Right renal pelvis (tissue), 4 donors: ENCODE measurements around the gene SERPINA12. TPM values are rescaled to one million over a fixed set of nuclear protein-coding genes. Genes with fewer than 3 reads are reported as not detected.

ENCODE experiments used
- DNase-seq, 4 donors: peaks; one replicate each; pipeline ENCODE4 v3.0.0-alpha.2; 2013; ENCODE audit warnings: low read depth in 4 of 4, low spot score in 3 of 4, missing footprints in 1 of 4
- polyA plus RNA-seq, 4 donors: library from polyadenylated mRNA; unstranded; fragments of 120-200 nt; gene quantifications; one replicate each; pipeline ENCODE4 v1.2.1, GENCODE V29; 2013; ENCODE audit not compliant: insufficient read length in 4 of 4

SERPINA12 gene, protein sequence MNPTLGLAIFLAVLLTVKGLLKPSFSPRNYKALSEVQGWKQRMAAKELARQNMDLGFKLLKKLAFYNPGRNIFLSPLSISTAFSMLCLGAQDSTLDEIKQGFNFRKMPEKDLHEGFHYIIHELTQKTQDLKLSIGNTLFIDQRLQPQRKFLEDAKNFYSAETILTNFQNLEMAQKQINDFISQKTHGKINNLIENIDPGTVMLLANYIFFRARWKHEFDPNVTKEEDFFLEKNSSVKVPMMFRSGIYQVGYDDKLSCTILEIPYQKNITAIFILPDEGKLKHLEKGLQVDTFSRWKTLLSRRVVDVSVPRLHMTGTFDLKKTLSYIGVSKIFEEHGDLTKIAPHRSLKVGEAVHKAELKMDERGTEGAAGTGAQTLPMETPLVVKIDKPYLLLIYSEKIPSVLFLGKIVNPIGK
- polyA plus RNA-seq, result under 1 TPM; 0.17 to 0.44 (median 0.26) TPM

DNA sequence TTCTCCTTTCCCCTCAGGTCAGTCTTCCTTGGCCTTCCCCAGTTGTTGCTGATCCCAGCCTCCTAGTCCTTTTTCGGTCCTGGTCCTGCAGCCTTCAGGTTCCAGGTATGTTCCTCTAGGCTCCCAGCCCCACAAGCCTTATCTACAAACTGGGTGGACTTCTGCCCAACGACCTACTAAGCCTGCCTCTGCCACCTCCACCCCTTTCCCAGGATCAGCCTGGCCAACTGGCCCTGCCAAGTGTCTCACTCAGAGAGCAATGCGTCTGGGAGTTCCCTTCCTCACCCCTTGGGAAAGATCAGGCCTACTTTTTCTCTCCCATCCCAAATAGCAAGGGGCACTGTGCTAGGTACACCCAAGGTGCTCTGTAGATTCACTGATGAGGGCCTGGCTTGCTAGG is at the start of gene SERPINA12:
Gene SERPINA12, minus strand, starts transcription at position 114 of the 400 bp plus-strand sequence. CDS start 11,072 bp downstream, outside the sequence.
- DNase-seq, result no peak

DNA sequence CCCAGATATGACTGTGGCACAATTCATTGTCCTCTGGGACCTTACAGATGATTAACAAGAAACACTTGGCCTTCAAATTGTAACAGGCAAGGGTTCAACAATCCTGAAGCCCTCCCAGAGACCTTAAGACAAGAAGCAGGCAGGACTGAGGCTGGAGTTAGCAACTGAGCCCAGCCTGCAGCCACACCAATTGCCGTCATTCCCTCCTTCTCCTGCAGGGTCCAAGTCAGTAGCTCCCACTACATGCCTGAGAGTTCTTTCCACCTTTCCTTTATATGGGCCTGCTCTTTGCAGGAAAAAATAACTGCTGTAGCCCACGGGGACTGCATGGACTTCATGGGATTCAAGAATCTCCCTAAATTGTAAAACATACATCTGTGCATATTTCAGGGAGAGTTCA is 49.6 kb upstream of the SERPINA12 start:
- DNase-seq, result no peak

DNA sequence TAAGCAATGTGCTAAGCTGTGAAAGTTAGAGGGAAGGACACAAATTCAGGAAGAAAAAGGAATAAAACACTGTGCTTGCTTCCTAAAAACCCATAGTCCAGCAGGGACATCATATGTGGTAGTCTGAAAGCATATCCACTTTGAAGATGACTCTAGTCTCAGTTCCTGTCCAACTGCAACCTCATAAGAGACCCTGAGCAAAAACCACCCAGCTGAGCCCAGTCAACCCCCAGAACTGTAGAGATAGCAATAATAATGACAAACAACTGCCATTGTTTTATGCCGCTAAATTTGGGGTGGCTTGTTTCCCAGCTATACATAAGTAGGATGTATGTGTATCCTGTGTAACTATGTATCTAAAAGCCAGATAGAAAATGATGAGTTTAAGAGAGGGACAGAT is 48.1 kb upstream of the SERPINA12 start:
- no peak for DNase-seq

DNA sequence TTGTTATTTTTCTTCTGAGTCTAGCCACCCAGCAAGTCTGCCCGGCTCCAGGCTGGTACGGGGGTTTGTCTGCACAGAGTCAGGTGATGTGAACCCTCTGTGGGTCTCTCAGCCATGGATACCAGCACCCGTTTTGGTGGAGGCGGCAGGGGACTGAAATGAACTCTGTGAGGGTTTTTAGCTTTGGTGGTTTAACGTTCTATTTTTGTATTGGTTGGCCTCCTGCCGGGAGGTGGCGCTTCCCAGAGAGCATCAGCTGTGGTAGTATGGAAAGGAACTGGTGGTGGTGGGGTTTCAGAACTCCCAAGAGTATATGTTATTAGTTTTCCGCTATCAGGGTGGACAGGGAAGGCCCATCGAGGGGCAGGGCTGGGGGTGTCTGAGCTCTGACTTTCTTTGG is 46.7 kb upstream of the SERPINA12 start:
- DNase-seq, result no peak

DNA sequence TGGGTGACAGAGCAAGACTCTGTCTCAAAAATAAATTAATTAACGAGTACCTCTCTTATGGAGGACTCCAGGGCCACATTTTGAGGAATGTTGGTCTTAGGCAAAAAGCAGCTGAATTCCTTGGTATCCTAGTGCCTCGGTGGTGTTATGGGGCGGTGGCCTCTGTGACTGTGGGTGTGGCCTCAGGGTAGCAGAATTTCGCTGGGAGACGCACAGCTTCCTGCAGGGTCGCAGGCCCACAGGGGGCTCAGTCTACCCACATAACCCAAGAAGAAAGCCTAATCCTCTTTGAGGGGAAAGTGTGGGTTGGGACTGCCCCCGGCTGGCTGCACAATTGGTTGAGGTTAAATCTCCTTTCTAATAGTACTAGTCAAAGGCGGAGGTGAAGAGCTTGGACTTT is 40.8 kb upstream of the SERPINA12 start:
- DNase-seq, result no peak

DNA sequence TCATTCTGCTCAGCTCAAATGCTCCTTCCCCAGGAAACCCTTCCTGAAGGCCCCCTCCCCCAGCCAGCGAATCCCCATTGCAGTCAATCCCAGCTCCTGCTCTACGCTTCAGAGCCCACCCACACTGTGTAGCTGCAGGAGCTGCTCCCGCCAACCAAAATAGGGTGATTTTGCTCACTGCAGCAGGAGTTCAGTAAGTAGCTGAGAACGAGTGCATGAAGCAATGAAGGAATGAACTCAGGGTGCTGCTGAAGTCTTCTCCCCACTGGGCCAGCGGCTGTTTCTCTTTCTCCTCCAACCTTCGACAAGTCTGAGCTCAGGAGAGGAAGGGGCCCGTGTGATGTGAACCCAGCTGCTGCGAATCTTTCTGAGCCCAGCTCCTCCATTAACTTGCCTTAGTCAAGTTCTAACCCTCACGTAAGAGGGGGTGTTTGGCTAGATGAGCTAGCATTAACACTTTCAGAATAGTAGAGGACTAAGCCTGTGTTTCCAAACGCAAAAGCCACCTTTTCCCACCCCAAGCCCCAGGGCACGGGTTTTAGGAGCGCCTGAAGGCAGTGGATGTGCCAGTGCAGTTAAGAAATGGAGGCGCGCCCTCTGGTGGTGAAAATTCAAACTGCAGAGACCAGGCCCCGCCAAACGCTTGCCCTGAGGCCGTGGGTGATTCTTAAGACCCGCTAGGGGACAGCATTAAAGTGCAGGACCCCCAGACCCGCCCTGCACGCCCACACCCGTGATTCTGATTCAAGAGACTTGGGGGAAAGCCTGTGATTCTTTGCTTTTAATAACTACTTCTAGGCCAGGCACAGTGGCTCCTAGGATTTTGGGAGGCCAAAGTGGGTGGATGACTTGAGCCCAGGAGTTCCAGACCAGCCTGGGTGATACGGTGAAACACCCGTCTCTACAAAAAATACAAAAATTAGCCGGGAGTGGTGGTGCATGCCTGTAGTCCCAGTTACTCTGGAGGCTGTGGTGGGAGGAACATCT is 40.0 kb upstream of the SERPINA12 start:
- DNase-seq, result peak in 2 of 4 donors; percentile 38 to 44

DNA sequence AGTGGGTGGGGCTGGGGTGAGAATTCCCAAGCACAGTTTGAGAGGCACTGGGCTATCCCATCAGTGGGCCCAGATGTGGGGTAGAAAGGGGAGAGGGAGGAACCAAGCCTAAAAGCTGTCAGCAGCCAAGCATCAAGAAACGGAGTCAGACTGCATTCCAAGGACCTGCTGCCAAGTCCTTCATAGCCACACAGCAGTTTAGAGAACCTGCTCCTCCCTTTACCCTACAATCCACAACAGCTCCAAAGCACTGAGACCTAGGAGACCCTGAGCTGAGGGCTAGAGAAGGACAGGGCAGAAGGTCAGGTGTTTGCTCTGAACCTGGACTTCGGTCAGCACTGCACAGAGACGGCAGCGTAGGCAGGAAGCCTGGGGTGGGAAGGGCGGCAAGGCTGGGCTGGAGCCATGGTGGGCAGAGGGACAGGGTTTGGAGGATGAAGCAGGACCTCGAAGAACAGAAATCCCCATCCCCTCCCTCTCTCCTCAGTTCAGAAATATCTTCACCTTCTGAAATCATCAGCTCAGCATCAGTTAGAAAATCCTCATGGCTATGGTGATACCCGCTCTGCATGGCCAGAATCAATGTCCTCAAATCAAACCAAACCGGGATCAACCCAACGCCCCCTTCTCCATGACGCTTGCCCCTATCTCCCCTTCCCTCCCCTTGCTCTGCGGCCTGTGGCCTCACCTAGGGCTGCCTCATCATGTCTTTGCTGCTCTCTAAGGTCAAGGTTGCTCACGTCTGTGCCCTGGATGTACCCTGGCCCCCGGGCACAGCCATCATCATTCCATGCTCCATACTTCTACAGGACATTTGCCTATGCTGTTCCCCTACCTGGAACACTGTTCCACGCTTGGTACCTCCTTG is 39.1 kb upstream of the SERPINA12 start:
- no peak for DNase-seq

DNA sequence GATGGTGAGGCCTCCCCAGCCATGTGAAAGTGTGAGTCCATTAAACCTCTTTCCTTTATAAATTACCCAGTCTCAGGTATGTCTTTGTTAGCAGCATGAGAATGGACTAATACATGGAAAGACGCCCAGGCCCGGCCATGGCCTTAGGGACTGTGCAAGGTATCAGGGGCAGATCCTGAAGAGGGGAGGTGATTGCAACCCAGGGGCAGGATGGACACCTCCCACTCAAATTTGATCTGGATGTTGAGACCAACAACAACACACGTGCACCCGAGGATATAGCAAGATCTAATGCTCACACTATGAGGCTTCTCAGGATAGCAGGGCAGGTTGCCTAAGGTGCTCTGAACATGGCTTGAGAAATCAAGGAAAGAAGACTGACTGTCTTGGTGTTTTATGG is 38.5 kb upstream of the SERPINA12 start:
- no peak for DNase-seq

DNA sequence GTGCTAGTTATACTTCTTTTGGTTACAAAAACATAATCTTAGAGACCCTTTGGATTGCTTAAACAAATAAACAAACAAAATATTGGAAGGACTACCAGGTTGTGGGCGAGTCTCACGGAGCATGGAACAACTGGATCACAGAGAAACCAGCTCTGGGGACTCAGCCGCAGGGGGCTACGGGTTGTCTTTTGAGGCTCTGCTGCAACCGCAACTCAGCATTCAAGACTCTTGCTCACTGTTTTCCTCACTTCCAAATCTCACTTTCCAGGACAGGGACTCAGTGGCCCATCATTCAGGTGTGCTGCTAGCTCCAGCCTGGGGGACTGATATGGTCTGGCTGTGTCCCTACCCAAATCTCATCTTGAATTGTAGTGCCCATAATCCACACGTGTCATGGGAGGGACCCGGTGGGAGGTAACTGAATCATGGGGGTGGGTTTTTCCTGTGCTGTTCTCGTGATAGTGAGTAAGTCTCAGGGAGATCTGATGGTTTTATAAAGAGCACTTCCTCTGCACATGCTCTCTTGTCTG is 37.9 kb upstream of the SERPINA12 start:
- DNase-seq, result no peak

DNA sequence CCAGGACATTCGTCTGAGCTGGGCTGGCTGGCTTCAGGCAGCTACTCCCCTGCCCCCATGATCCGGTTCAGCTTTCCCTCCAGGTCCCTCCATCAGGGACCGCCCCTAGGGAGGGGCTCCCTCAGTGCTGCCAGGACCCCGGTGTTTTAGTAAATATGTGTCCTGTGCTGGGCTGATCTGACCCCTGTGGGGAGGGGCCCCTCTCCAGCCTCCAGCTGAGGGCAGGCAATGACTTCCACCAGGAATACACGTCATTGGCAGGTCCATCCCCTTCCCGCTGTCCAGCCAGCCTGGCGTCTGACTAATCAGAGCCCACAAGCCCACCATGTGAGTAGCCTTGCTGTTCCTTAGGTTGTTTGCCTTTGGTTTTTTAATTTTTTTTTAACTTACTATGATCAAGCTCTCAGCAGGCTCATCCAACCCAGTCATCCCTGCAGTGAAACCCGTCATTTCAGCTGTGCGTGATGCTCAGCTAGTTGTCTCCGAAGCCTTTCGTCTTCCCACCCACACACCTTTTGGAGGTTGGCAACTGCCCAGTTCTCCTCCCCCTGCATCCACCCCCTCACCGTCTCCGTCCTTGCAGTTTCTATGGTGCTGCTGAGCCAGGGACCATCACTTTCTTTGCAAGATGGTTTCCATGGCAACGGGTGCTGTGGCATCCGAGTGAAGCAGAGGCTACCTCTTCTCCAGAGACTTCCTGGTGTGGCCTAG is 36.0 kb upstream of the SERPINA12 start:
- no peak for DNase-seq

DNA sequence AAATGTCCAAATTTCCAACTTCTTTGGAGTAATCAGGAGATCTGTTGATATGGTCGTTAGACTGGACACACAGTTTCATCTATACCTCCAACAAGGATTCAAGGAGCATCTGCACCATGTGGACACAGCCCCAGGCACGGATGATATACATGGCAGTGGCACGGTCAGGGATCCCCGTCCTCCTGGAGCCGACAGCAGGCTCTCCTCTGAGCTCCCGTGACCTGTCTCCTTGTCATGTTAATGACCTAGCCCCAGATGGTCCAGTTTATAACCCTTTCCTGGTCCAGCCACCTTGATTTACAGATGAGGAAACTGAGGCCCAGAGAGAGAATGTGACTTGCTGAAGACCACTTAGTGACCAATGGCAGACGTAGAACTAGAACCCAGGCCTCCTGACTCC is 35.5 kb upstream of the SERPINA12 start:
- no peak for DNase-seq

DNA sequence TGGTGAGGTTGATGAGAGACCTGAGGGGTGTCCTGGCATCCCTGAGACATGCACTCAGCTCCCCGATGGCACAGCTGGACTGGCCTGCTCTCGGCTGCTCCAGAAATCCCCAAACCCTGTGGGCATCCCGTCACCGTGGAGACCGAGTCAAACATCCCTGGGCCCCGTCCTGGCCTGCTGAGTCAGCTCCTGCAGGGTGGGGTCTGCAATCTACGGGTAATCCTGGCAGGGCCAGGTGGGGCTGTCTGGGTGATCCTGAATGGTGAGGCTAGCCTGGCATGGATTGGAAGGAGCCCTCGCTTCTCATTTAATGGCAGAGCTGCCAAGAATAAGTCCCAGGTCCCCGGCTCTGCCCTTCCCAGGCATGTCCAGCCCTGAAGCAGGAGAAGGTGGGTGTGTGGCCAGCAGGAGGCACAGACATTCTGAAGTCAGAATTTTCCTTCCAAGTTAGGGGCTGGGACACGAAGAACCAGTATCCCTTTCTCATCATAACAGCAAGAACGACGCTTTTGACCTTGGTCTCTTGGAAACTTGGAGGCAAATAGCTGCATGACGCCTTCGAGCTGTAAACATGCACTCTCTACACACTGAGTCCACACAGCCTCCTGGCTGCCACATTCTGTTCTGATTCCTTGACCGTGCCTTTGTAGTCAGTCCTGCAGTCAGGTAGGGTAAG is 34.3 kb upstream of the SERPINA12 start:
- DNase-seq, result no peak

DNA sequence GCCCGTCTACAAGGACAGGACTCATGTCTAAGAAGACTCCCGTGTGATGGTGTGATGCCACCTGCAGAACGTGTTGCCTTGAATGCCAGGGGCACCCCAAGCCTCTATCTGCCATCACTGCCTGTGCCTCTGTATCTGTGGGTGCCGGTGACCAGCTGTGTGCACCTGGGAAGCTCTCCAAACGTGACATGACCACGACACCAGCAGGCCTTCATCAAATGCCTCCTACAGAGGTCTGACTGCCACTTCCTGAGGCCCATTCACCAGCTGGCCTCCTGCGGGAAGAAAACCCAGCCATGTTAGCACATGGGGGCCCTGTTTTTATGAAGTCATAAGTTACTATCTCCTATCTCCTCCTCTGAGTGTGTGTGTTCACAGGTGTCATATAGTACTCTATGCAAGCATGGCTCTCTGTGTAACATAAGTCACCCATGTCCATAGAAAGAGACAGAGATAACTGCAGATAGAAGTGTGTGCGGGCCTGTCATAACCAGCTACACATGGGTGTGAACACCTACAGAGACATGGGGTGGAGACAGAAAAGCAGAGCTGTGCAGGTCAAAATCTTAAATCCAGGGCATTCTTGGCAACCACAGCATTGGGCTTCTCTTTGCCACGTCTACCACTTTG is 33.7 kb upstream of the SERPINA12 start:
- DNase-seq, result no peak

DNA sequence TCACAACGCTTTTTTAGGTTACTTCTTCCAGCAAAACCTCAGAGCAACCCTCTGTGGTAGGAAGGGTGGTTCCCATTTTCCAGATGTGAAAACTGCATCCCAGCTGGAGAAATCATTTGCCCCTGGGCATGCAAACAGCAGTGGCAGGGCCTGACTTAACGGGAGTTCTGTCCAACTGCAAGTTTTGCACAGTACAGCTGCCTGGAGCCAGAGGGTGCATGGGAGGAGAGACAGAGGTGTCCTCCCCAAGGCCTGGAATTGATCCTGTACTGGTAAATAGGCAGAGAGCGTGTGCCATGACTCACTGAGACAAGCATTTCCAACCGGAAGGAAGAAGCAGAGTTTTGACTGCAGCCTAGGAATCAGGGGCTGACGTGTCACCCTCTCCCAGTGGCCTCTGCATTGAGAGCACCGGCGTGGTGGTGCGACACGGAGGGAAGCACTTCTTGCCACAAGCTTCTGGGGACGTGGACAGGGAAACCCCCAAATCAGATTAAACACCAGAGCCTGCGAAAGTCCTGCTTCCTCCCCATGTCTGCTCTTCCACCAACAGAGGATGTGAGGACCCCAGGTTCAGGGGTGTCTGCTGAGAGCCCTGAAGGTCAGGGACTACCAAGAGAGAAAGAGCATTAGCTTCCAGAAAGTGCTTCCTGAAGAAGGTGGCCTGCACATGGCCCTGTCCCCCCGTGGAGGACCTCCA is 33.0 kb upstream of the SERPINA12 start:
- DNase-seq, result no peak

DNA sequence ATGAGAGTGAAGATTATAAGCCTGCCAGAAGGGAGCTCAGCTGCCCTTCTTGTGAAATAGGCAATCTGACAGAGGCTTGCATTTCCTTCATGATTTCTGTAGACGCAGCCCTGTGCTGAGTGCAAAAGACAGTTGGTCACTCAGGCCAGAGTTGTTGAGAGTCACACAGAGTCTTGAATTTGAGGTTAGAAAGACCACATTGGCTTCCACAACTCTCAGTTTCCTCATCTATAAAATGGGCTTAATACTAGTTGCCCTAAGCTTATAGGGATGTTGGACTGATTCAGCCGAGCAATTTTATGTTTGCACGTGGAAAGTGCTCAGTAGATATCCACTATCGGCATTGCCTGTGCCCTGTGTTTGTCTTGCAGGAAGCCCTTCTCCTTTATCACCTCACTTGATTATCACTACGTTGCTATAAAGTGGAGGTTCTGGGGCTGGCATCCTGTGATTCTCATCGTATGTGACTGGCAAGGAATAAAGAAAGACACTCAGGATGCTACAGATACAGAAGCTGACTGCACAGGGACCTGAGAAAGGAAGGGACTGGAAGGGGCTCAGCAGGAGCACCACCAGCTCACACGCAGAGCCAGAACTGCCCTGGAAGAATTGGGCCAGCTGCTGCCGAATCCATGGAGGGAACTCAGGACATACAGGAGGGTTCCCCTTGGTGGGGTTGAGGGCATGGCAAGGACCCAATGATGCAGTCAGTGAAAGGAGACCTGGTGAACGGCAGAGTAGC is 32.1 kb upstream of the SERPINA12 start:
- no peak for DNase-seq

DNA sequence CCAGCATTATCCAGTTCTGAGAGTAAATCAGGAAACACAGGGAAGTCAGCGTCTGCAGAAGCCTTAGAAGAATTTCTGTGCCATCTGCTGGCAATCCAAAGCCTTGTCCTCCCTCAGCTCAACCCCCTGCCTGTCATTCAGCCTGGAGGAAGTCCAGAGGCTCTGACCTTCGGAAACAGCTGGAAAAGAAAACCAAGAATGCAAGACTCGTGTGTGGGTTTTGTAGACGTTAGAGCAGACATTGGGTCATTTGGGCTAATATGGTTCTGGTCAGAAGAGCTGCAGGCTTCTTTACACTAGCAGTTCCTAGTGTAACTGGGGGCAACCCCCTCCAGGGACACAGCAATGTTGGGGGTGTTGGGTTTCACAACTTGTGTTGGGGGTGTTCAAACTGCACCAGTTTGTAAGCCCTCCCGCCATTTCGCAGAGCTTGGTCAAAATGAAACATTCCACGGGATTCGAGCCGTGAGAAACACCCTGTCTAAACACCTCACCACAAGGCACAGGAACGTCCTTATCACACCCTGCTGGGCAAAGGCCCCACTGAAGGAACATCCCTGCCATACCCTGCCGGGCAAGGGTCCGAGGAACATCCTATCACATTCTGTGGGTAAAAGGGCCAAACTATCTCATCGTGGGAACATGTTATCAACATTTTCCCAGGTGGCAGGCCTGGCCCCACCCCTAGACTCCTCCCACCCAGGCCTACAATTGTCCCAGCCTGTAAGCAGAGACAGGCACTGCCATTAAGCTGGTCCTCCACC is 30.9 kb upstream of the SERPINA12 start:
- peak in 2 of 4 donors; percentile 7 to 18 for DNase-seq
